Liver (tissue), 9 donors: ENCODE measurements around the gene HS3ST3B1. TPM values are rescaled to one million over a fixed set of nuclear protein-coding genes. Genes with fewer than 3 reads are reported as not detected.

Experiments used
- DNase-seq: peaks from one replicate; pipeline ENCODE4 v3.0.0-alpha.2; 2017; ENCODE audit warnings: low spot score
- H3K27ac ChIP-seq, 2 donors: one replicate each; pipeline ENCODE4 v1.7.0; 2013; ENCODE audit warnings: inconsistent platforms in 2 of 2, low read length in 2 of 2, control low read depth in 1 of 2, low read depth in 1 of 2, mild to moderate bottlenecking in 1 of 2
- H3K27me3 ChIP-seq, 4 donors: one replicate each; pipeline versions ENCODE4 v1.6.1 to v1.7.0; 2013; ENCODE audit warnings: low read length in 3 of 4, inconsistent platforms in 1 of 4, mild to moderate bottlenecking in 1 of 4, moderate library complexity in 1 of 4; ENCODE audit not compliant: control insufficient read depth in 4 of 4, insufficient read depth in 4 of 4
- H3K36me3 ChIP-seq, 4 donors: one replicate each; pipeline versions ENCODE4 v1.6.1 to v1.7.0; 2013; ENCODE audit warnings: low read length in 3 of 4, mild to moderate bottlenecking in 3 of 4, low read depth in 1 of 4, moderate library complexity in 1 of 4; ENCODE audit not compliant: control insufficient read depth in 4 of 4, insufficient read depth in 3 of 4
- H3K4me1 ChIP-seq, 4 donors: one replicate each; pipeline versions ENCODE4 v1.6.1 to v1.7.0; 2013; ENCODE audit warnings: low read length in 3 of 4, mild to moderate bottlenecking in 3 of 4, moderate library complexity in 1 of 4; ENCODE audit not compliant: control insufficient read depth in 4 of 4, insufficient read depth in 4 of 4
- H3K4me3 ChIP-seq, 3 donors: one replicate each; pipeline versions ENCODE4 v1.6.1 to v1.7.0; 2013; ENCODE audit warnings: low read length in 3 of 3, control low read depth in 1 of 3, low read depth in 1 of 3, mild to moderate bottlenecking in 1 of 3
- H3K9ac ChIP-seq, 2 donors: one replicate each; pipeline ENCODE4 v1.7.0; 2013; ENCODE audit warnings: low read length in 2 of 2, mild to moderate bottlenecking in 2 of 2, moderate library complexity in 2 of 2, control low read depth in 1 of 2, low read depth in 1 of 2
- H3K9me3 ChIP-seq, 4 donors: one replicate each; pipeline versions ENCODE4 v1.6.1 to v1.7.0; 2013; ENCODE audit warnings: low read length in 3 of 4; ENCODE audit not compliant: control insufficient read depth in 4 of 4
- ATF3 ChIP-seq: IDR thresholded peaks from 2 replicates; pipeline ENCODE4 v1.6.1; 2016; ENCODE audit warnings: antibody characterized with exemption
- EGR1 ChIP-seq, 2 donors: IDR thresholded peaks; 2 replicates each; pipeline ENCODE4 v1.6.1; 2016 to 2018; ENCODE audit warnings: antibody characterized with exemption in 2 of 2, low read depth in 2 of 2
- FOXA2 ChIP-seq: IDR thresholded peaks from 2 replicates; pipeline ENCODE4 v1.6.1; 2016; ENCODE audit warnings: antibody characterized with exemption
- GABPA ChIP-seq, 2 donors: IDR thresholded peaks in 1 of 2; conservative IDR thresholded peaks in 1 of 2; 2 replicates each; pipeline ENCODE4 v1.6.1; 2016; ENCODE audit warnings: antibody characterized with exemption in 2 of 2, mild to moderate bottlenecking in 1 of 2, moderate library complexity in 1 of 2
- HNF4A ChIP-seq, 2 donors: conservative IDR thresholded peaks; 2 replicates each; pipeline ENCODE4 v1.6.1; 2016; ENCODE audit warnings: antibody characterized with exemption in 2 of 2, mild to moderate bottlenecking in 2 of 2
- JUND ChIP-seq, 2 donors: IDR thresholded peaks; 2 replicates each; pipeline ENCODE4 v1.6.1; 2016; ENCODE audit warnings: antibody characterized with exemption in 2 of 2
- NR2F2 ChIP-seq: IDR thresholded peaks from 2 replicates; pipeline ENCODE4 v1.6.1; 2016; ENCODE audit warnings: antibody characterized with exemption
- RAD21 ChIP-seq, 2 donors: IDR thresholded peaks; 2 replicates each; pipeline ENCODE4 v1.6.1; 2016; ENCODE audit warnings: antibody characterized with exemption in 2 of 2, mild to moderate bottlenecking in 2 of 2
- RXRA ChIP-seq, 2 donors: IDR thresholded peaks; 2 replicates each; pipeline ENCODE4 v1.6.1; 2017 to 2018; ENCODE audit warnings: antibody characterized with exemption in 2 of 2, mild to moderate bottlenecking in 1 of 2
- SP1 ChIP-seq: IDR thresholded peaks from 2 replicates; pipeline ENCODE4 v1.6.1; 2018; ENCODE audit warnings: antibody characterized with exemption, mild to moderate bottlenecking
- TAF1 ChIP-seq: conservative IDR thresholded peaks from 2 replicates; pipeline ENCODE4 v1.6.1; 2016; ENCODE audit warnings: antibody characterized with exemption, mild to moderate bottlenecking
- WGBS: extraction: QIAGEN DNeasy Blood & Tissue Kit; methylation state at CpG from one replicate; pipeline ENCODE4 v1.1.7; 2013; 5-methylcytosine and 5-hydroxymethylcytosine counted together
- polyA plus RNA-seq, 2 donors: library from polyadenylated mRNA; stranded (reverse) in 1 of 2; unstranded in 1 of 2; fragments of 200-250 nt in 1 of 2; fragments of >200 nt in 1 of 2; fragmentation: Nextera tagmentation in 1 of 2; extraction: Ambion mirVana in 1 of 2; gene quantifications; one replicate each; pipeline versions ENCODE4 v1.2.1 to v1.2.3, GENCODE V29; 2013 to 2015
- total RNA-seq, 2 donors: library from RNA; depleted of rRNA; stranded (reverse); fragments of >200 nt; gene quantifications; one replicate each; pipeline ENCODE4 v1.2.3, GENCODE V29; 2014
- donor health status: healthy.
- donor health status: healthy.
- donor health status: healthy.
- donor health status: healthy.
- donor health status: healthy.

The HS3ST3B1 gene
- total and polyA plus RNA-seq, 4 donors = 11.9 to 33.5 (median 22.4) TPM

GRCh38 chr17:14308965-14309879, 8.3 kb downstream of the HS3ST3B1 start (continued):
- TF ChIP-seq TAF1 = peak; percentile 66

GRCh38 chr17:14310101-14310500, 9.2 kb downstream of the HS3ST3B1 start:
- DNase-seq = no peak
- TF ChIP-seq HNF4A (conservative IDR thresholded peaks at IDR 0.05) = no peak
- no peak for TF ChIP-seq GABPA (IDR thresholded peaks at IDR 0.05 in 1 of 2, conservative IDR thresholded peaks at IDR 0.05 in 1 of 2)
- peak overlapping the region in 1 of 3 donors; percentile 55 for H3K4me3 ChIP-seq
- no peak overlapping the region for H3K9ac ChIP-seq
- H3K27me3 ChIP-seq = no peaks in the 10 kb centered on the region
- no peaks in the 10 kb centered on the region for H3K9me3 ChIP-seq
- peak overlapping the region; percentile 59 to 64 for H3K27ac ChIP-seq
- peaks cover under 1 to 56% (median 34%) of the 10 kb centered on the region in 4 donors for H3K4me1 ChIP-seq
- H3K36me3 ChIP-seq = peaks cover 0 to 8% (median 5%) of the 10 kb centered on the region in 4 donors
- 73% methylated on average over 13 of the region's 13 CpGs for WGBS

GRCh38 chr17:14310605-14311004, 9.7 kb downstream of the HS3ST3B1 start:
- Histone ChIP-seq H3K9ac (no peak overlapping the region), H3K36me3 (peaks cover 0 to 8% (median 5%) of the 10 kb centered on the region in 4 donors), H3K27me3 (no peaks in the 10 kb centered on the region), H3K4me3 (no peak overlapping the region), H3K9me3 (no peaks in the 10 kb centered on the region), H3K4me1 (peaks cover 0 to 56% (median 32%) of the 10 kb centered on the region in 4 donors), H3K27ac (peak overlapping the region; percentile 59 to 64)
- DNase-seq = no peak
- no peak for TF ChIP-seq HNF4A (conservative IDR thresholded peaks at IDR 0.05)
- no peak for TF ChIP-seq SP1
- TF ChIP-seq EGR1 (IDR thresholded peaks at IDR 0.05; ENCODE audit: low read depth in 2 of 2) = peak in 1 of 2 donors; percentile 33
- peak; percentile 46 for TF ChIP-seq NR2F2
- TF ChIP-seq FOXA2 = no peak
- TF ChIP-seq RAD21 (IDR thresholded peaks at IDR 0.05) = peak in 1 of 2 donors; percentile 22
- no peak for TF ChIP-seq ATF3
- no peak for TF ChIP-seq RXRA (IDR thresholded peaks at IDR 0.05)
- WGBS = 45% methylated on average over 7 of the region's 7 CpGs

- 80% methylated on average over 10 of the region's 10 CpGs for WGBS
- H3K9ac ChIP-seq = no peak overlapping the region
- H3K27me3 ChIP-seq = no peaks in the 10 kb centered on the region
- H3K27ac ChIP-seq = peak overlapping the region in 1 of 2 donors; percentile 59
- TF ChIP-seq JUND (IDR thresholded peaks at IDR 0.05) = no peak
- TF ChIP-seq SP1 = no peak
- no peak overlapping the region for H3K4me3 ChIP-seq
- H3K36me3 ChIP-seq = peaks cover 0 to 8% (median 5%) of the 10 kb centered on the region in 4 donors
- no peaks in the 10 kb centered on the region for H3K9me3 ChIP-seq
- peaks cover 3 to 56% (median 32%) of the 10 kb centered on the region in 4 donors for H3K4me1 ChIP-seq
- no peak for DNase-seq
Measured at GRCh38 chr17:14311186-14311705, 10.4 kb downstream of the HS3ST3B1 start.
